GM18502 (cell line): ENCODE measurements around the gene KRR1.
"Not testable (repeated sequence)": the region's sequence is repeated elsewhere in the genome, so short reads cannot be mapped to it uniquely, and the experiment has no call there.

Source experiments
- ATAC-seq: cut with Tn5 transposase; IDR thresholded peaks from one replicate; pipeline ENCODE4 v1.9.1; 2021; ENCODE audit warnings: mild to moderate bottlenecking; ENCODE audit not compliant: unreplicated experiment, poor library complexity

Gene KRR1

GRCh38 chr12:75526655-75527511 lies 15.5 kb upstream of the KRR1 start:
- ATAC-seq = peak; percentile 98

GRCh38 chr12:75525263-75525662 lies 13.9 kb upstream of the KRR1 start:
- no peak for ATAC-seq

- not testable (repeated sequence) for ATAC-seq
These were observed 10.7 kb upstream of the KRR1 start for GRCh38 chr12:75522124-75522523.

- not testable (repeated sequence) for ATAC-seq
These were observed 9.8 kb upstream of the KRR1 start for GRCh38 chr12:75521224-75521623.

GRCh38 chr12:75509621-75510020 lies 1.8 kb downstream of the KRR1 start:
- no peak for ATAC-seq

- ATAC-seq = no peak
These were observed 3.2 kb downstream of the KRR1 start for GRCh38 chr12:75508159-75508558.

GRCh38 chr12:75507086-75507485 lies 4.3 kb downstream of the KRR1 start:
- no peak for ATAC-seq

- peak; percentile 48 for ATAC-seq
These were observed 5.6 kb downstream of the KRR1 start for GRCh38 chr12:75505706-75506312.

- no peak for ATAC-seq
These were observed 7.5 kb downstream of the KRR1 start for GRCh38 chr12:75503866-75504265.

- ATAC-seq = no peak
These were observed 8.0 kb downstream of the KRR1 start for GRCh38 chr12:75503459-75503858.

- ATAC-seq = no peak
These were observed 20.2 kb downstream of the KRR1 start for GRCh38 chr12:75491169-75491568.

GRCh38 chr12:75489613-75490210 lies 21.7 kb downstream of the KRR1 start:
- peak; percentile 83 for ATAC-seq

GRCh38 chr12:75489187-75489586 lies 22.2 kb downstream of the KRR1 start:
- peak; percentile 3 for ATAC-seq

- ATAC-seq = peak; percentile 35
These were observed 22.9 kb downstream of the KRR1 start for GRCh38 chr12:75488553-75488952.

- no peak for ATAC-seq
These were observed 24.1 kb downstream of the KRR1 start for GRCh38 chr12:75487308-75487707.

GRCh38 chr12:75484450-75484849 lies 27.0 kb downstream of the KRR1 start:
- ATAC-seq = not testable (repeated sequence)

GRCh38 chr12:75483431-75483830 lies 28.0 kb downstream of the KRR1 start:
- ATAC-seq = no peak

GRCh38 chr12:75482646-75483045 lies 28.8 kb downstream of the KRR1 start:
- ATAC-seq = peak; percentile 12

- ATAC-seq = no peak
These were observed 29.6 kb downstream of the KRR1 start for GRCh38 chr12:75481774-75482173.

GRCh38 chr12:75481013-75481705 lies 30.2 kb downstream of the KRR1 start:
- ATAC-seq = peak; percentile 21

GRCh38 chr12:75480469-75480949 lies 30.9 kb downstream of the KRR1 start, which contains the start of gene GLIPR1:
Gene GLIPR1 (plus strand): TSS chr12:75480755. CDS start chr12:75480881, 126 bp downstream.
- ATAC-seq = peak; percentile 92
